Endothelial cell of umbilical vein (primary cell): ENCODE measurements around the gene SUPV3L1. TPM values are rescaled to one million over a fixed set of nuclear protein-coding genes. Genes with fewer than 3 reads are reported as not detected.

Experiments
- BruUV-seq: library from RNA; stranded (reverse); fragments of 400-500 nt; replicated peaks from 2 replicates; lab custom pipeline; 2021; lab: Mats Ljungman, UMichigan
- CTCF ChIA-PET: fragments of 300-600, 350-600 bp; sonication (Branson Sonifier 250); formaldehyde crosslinking; loops from one replicate; lab custom pipeline; 2021; ENCODE audit warnings: antibody characterized with exemption, inconsistent platforms; lab: Charles Lee
- POLR2A ChIA-PET: fragments of 300-600, 350-600 bp; sonication (Branson Sonifier 250); formaldehyde crosslinking; loops from one replicate; lab custom pipeline; 2021; ENCODE audit warnings: antibody characterized with exemption, inconsistent platforms; lab: Charles Lee
- DNase-seq: peaks from one replicate; pipeline ENCODE4 v3.0.0-alpha.2; 2011; ENCODE audit warnings: low read depth, low spot score
- FAIRE-seq: peaks from 2 replicates; lab custom pipeline; 2011; peaks lifted over from hg19 to GRCh38; lab: Jason Lieb, UNC
- H2AFZ ChIP-seq: 2 replicates; pipeline ENCODE4 v1.6.0; 2012; ENCODE audit warnings: low read depth, low read length, control low read depth, inconsistent platforms
- H3K27ac ChIP-seq: 2 replicates; pipeline ENCODE4 v1.5.1; 2011; ENCODE audit warnings: low read depth, mild to moderate bottlenecking, control low read depth, low read length, moderate library complexity; ENCODE audit not compliant: insufficient read depth
- H3K27me3 ChIP-seq, 2 experiments: 2 replicates each; pipeline versions ENCODE4 v1.6.0 to v1.6.1; 2011; ENCODE audit warnings: low read length in 2 of 2, mixed read lengths in 1 of 2; ENCODE audit not compliant: control insufficient read depth in 2 of 2, insufficient read depth in 2 of 2
- H3K36me3 ChIP-seq, 2 experiments: 2 replicates in 1 of 2; 3 replicates in 1 of 2; pipeline ENCODE4 v1.5.1; 2011; ENCODE audit warnings: low read length in 2 of 2, mild to moderate bottlenecking in 1 of 2, moderate library complexity in 1 of 2; ENCODE audit not compliant: control insufficient read depth in 2 of 2, insufficient read depth in 2 of 2; ENCODE audit errors: extremely low read depth in 1 of 2
- H3K4me1 ChIP-seq: 3 replicates; pipeline ENCODE4 v1.5.1; 2011; ENCODE audit warnings: mild to moderate bottlenecking, low read length; ENCODE audit not compliant: control insufficient read depth, insufficient read depth; ENCODE audit errors: extremely low read depth
- H3K4me2 ChIP-seq: 2 replicates; pipeline ENCODE4 v1.6.1; 2011; ENCODE audit warnings: low read length, control low read depth, mixed read lengths; ENCODE audit not compliant: insufficient read depth
- H3K4me3 ChIP-seq, 3 experiments: fragments of 200-600 bp in 1 of 3; sonication (generic), shearing (Covaris generic) in 1 of 3; replicated peaks in 1 of 3; 2 replicates each; pipeline ENCODE4 v1.5.1; 2011 to 2016; ENCODE audit warnings: control low read depth in 3 of 3, low read length in 3 of 3, mild to moderate bottlenecking in 2 of 3, inconsistent platforms in 1 of 3, low read depth in 1 of 3, moderate library complexity in 1 of 3; ENCODE audit not compliant: insufficient read depth in 1 of 3
- H3K79me2 ChIP-seq: 2 replicates; pipeline ENCODE4 v1.6.0; 2012; ENCODE audit warnings: low read length, inconsistent platforms; ENCODE audit not compliant: control insufficient read depth, insufficient read depth
- H3K9ac ChIP-seq: replicated peaks from 2 replicates; pipeline ENCODE3; 2011; ENCODE audit warnings: low read length, control low read depth; ENCODE audit not compliant: insufficient read depth; ENCODE audit errors: extremely low read depth
- H3K9me1 ChIP-seq: replicated peaks from 3 replicates; pipeline ENCODE4 v1.6.0; 2011; ENCODE audit warnings: mild to moderate bottlenecking, low read length; ENCODE audit not compliant: control insufficient read depth, insufficient read depth; ENCODE audit errors: extremely low read depth
- H3K9me3 ChIP-seq: replicated peaks from 2 replicates; pipeline ENCODE4 v1.5.1; 2012; ENCODE audit warnings: low read length, inconsistent platforms; ENCODE audit not compliant: control insufficient read depth, insufficient read depth
- H4K20me1 ChIP-seq: replicated peaks from 2 replicates; pipeline ENCODE3; 2011; ENCODE audit warnings: mild to moderate bottlenecking, low read length; ENCODE audit not compliant: control insufficient read depth, insufficient read depth; ENCODE audit errors: extremely low read depth
- EZH2 ChIP-seq: IDR thresholded peaks from 2 replicates; pipeline ENCODE4 v1.6.1; 2012; ENCODE audit warnings: borderline replicate concordance, low read depth, mild to moderate bottlenecking, moderate library complexity, low read length, inconsistent platforms; ENCODE audit not compliant: severe bottlenecking
- FOS ChIP-seq: IDR thresholded peaks from 2 replicates; pipeline ENCODE4 v1.6.1; 2011; ENCODE audit warnings: mild to moderate bottlenecking, low read length, moderate library complexity, borderline replicate concordance; ENCODE audit not compliant: insufficient read depth
- GATA2 ChIP-seq: IDR thresholded peaks from 2 replicates; pipeline ENCODE4 v1.7.0; 2011; ENCODE audit warnings: low read depth, mild to moderate bottlenecking, moderate library complexity, mixed read lengths, low read length; ENCODE audit not compliant: insufficient read length, insufficient read depth
- JUN ChIP-seq: IDR thresholded peaks from 2 replicates; pipeline ENCODE4 v1.6.1; 2011; ENCODE audit warnings: borderline replicate concordance, low read depth; ENCODE audit not compliant: insufficient read length, insufficient read depth
- MYC ChIP-seq: IDR thresholded peaks from one replicate; pipeline ENCODE4 v1.6.1; 2011; ENCODE audit warnings: mild to moderate bottlenecking, low read depth, low read length
- POLR2A ChIP-seq: IDR thresholded peaks from 2 replicates; pipeline ENCODE4 v1.6.1; 2012; ENCODE audit warnings: low read depth, mild to moderate bottlenecking, control low read depth, low read length
- POLR2AphosphoS5 ChIP-seq: IDR thresholded peaks from 2 replicates; pipeline ENCODE4 v1.6.1; 2012; ENCODE audit warnings: low read depth, mild to moderate bottlenecking, control low read depth, low read length, moderate library complexity; ENCODE audit not compliant: insufficient read depth
- dilution Hi-C: fragments of 300-500 bp; cut with MboI; formaldehyde crosslinking; loops from one replicate; pipeline ENCODE4 v1.15.0; 2019; ENCODE audit warnings: low sequenced_read_pairs; ENCODE audit not compliant: extremely low pct_ligation_motif_present
- intact Hi-C: fragments of 100-400 bp; cut with micrococcal nuclease; formaldehyde crosslinking; loops from one replicate; pipeline ENCODE4 v1.10.0; 2022
- polyA plus RNA-seq, 4 experiments: library from polyadenylated mRNA; depleted of rRNA in 3 of 4; stranded (reverse) in 3 of 4; unstranded in 1 of 4; fragments of >200 nt; gene quantifications; 2 replicates each; pipeline versions ENCODE4 v1.2.1 to v1.2.3, GENCODE V29; 2011 to 2012; ENCODE audit warnings: missing spikeins in 1 of 4
- total RNA-seq: library from RNA; stranded (reverse); gene quantifications from 2 replicates; pipeline ENCODE4 v1.2.3, GENCODE V29; 2021
- TF ChIP-seq, protein P1 (sequence below), 2 donors: IDR thresholded peaks; 1 replicate in 1 of 2; 2 replicates in 1 of 2; pipeline ENCODE4 v1.5.1; 2011; ENCODE audit warnings: low read length in 2 of 2, mild to moderate bottlenecking in 2 of 2, moderate library complexity in 2 of 2, control low read depth in 1 of 2, inconsistent platforms in 1 of 2, low read depth in 1 of 2; ENCODE audit not compliant: insufficient read depth in 1 of 2; ENCODE audit errors: extremely low read depth in 1 of 2
- TF ChIP-seq, protein P2 (sequence below): IDR thresholded peaks from 2 replicates; pipeline ENCODE4 v1.6.1; 2011; ENCODE audit not compliant: insufficient read depth, insufficient read length

The SUPV3L1 gene
- total and polyA plus RNA-seq, 2 donors (not counting 3 experiments of a cell fraction or from before 2014, with no cell fraction given) = 21.8 to 30.4 TPM

DNA sequence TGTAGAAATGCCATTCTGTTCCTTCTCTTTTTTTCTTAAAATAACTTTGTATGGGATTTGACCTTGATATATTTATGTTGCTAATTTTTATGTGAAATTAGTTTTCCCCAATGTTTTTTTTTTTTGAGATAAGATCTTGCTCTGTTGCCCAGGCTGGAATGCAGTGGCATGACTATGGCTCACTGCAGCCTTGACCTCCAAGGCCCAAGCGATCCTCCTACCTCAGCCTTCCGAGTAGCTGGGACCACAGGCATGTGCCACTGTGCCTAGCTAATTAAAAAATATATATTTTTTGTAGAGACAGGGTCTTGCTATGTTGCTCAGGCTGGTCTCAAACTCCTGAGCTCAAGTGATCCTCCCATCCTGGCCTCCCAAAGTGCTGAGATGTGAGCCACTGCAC lies 40.1 kb upstream of the SUPV3L1 start:
- Histone ChIP-seq H3K9me1 (peaks cover 2% of the 10 kb centered on the region), H3K27me3 (no peaks in the 10 kb centered on the region), H4K20me1 (no peaks in the 10 kb centered on the region), H3K79me2 (peaks cover 50% of the 10 kb centered on the region), H3K9me3 (no peaks in the 10 kb centered on the region), H3K27ac (no peak overlapping the region), H3K9ac (no peak overlapping the region), H3K4me1 (no peaks in the 10 kb centered on the region), H3K4me3 (no peak overlapping the region), H2AFZ (no peak overlapping the region), H3K4me2 (no peak overlapping the region), H3K36me3 (peaks cover under 1 to 3% of the 10 kb centered on the region in 2 experiments)
- FAIRE-seq = no peak
- ChIA-PET POLR2A (no interaction called here), CTCF (no interaction called here)
- dilution Hi-C loops (no loop called here), intact Hi-C loops (no loop called here)
- DNase-seq = no peak
- no peak for TF ChIP-seq GATA2
- no peak for TF ChIP-seq MYC
- TF ChIP-seq, protein P1, sequence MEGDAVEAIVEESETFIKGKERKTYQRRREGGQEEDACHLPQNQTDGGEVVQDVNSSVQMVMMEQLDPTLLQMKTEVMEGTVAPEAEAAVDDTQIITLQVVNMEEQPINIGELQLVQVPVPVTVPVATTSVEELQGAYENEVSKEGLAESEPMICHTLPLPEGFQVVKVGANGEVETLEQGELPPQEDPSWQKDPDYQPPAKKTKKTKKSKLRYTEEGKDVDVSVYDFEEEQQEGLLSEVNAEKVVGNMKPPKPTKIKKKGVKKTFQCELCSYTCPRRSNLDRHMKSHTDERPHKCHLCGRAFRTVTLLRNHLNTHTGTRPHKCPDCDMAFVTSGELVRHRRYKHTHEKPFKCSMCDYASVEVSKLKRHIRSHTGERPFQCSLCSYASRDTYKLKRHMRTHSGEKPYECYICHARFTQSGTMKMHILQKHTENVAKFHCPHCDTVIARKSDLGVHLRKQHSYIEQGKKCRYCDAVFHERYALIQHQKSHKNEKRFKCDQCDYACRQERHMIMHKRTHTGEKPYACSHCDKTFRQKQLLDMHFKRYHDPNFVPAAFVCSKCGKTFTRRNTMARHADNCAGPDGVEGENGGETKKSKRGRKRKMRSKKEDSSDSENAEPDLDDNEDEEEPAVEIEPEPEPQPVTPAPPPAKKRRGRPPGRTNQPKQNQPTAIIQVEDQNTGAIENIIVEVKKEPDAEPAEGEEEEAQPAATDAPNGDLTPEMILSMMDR (IDR thresholded peaks at IDR 0.05; ENCODE audit: extremely low read depth in 1 of 2, insufficient read depth in 1 of 2, low read depth in 1 of 2, low read length in 2 of 2) = no peak
- TF ChIP-seq POLR2AphosphoS5 = no peak
- no peak for TF ChIP-seq EZH2
- TF ChIP-seq POLR2A = no peak
- no peak for TF ChIP-seq FOS
- TF ChIP-seq, protein P2, sequence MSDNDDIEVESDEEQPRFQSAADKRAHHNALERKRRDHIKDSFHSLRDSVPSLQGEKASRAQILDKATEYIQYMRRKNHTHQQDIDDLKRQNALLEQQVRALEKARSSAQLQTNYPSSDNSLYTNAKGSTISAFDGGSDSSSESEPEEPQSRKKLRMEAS = no peak
- no peak for TF ChIP-seq JUN
- no TSS peak for BruUV-seq
